WTC11 (cell line): Measurements from ENCODE around the gene OS9.

Source experiments
- CREB1 ChIP-seq: sonication (generic); formaldehyde crosslinking; IDR thresholded peaks from 2 replicates; pipeline ENCODE4 v1.8.0; 2023; ENCODE audit warnings: mild to moderate bottlenecking, missing genetic modification reagents
- CTCF ChIP-seq: fragments of 200-600 bp; IDR thresholded peaks from 2 replicates; pipeline ENCODE4 v1.8.0; 2022; ENCODE audit warnings: antibody characterized with exemption
- ETV6 ChIP-seq: sonication (generic); formaldehyde crosslinking; IDR thresholded peaks from 2 replicates; pipeline ENCODE4 v1.8.1; 2022; ENCODE audit warnings: mild to moderate bottlenecking, missing genetic modification reagents
- IRF1 ChIP-seq: sonication (generic); formaldehyde crosslinking; IDR thresholded peaks from 2 replicates; pipeline ENCODE4 v1.8.0; 2023; ENCODE audit warnings: missing genetic modification reagents
- JUN ChIP-seq: sonication (generic); formaldehyde crosslinking; IDR thresholded peaks from 2 replicates; pipeline ENCODE4 v1.8.0; 2023; ENCODE audit warnings: mild to moderate bottlenecking, missing genetic modification reagents
- KAT7 ChIP-seq: sonication (generic); formaldehyde crosslinking; IDR thresholded peaks from 2 replicates; pipeline ENCODE4 v1.8.1; 2023; ENCODE audit warnings: missing genetic modification reagents, mild to moderate bottlenecking, borderline replicate concordance
- MAX ChIP-seq: sonication (generic); formaldehyde crosslinking; IDR thresholded peaks from 2 replicates; pipeline ENCODE4 v1.8.0; 2022; ENCODE audit warnings: mild to moderate bottlenecking, missing genetic modification reagents
- MLX ChIP-seq: sonication (generic); formaldehyde crosslinking; IDR thresholded peaks from 2 replicates; pipeline ENCODE4 v1.8.1; 2023; ENCODE audit warnings: mild to moderate bottlenecking, missing genetic modification reagents, moderate library complexity
- USF1 ChIP-seq: sonication (generic); formaldehyde crosslinking; IDR thresholded peaks from 2 replicates; pipeline ENCODE4 v1.8.0; 2022; ENCODE audit warnings: mild to moderate bottlenecking, missing genetic modification reagents
- ZNF138 ChIP-seq: sonication (generic); formaldehyde crosslinking; conservative IDR thresholded peaks from 2 replicates; pipeline ENCODE4 v1.8.1; 2022; ENCODE audit warnings: mild to moderate bottlenecking, moderate library complexity, missing genetic modification reagents
- ZNF423 ChIP-seq: fragments of 250-450 bp; sonication (Bioruptor Pico); IDR thresholded peaks from 2 replicates; pipeline ENCODE4 v2.1.2; 2022; ENCODE audit warnings: mild to moderate bottlenecking, moderate library complexity

- TF ChIP-seq CTCF (no peak), ZNF138 (CRISPR knock-in tag) (no peak), MAX (no peak), KAT7 (CRISPR knock-in tag) (no peak), CREB1 (CRISPR knock-in tag) (no peak), IRF1 (no peak), USF1 (CRISPR knock-in tag) (no peak), ZNF423 (CRISPR knock-in tag) (no peak), ETV6 (CRISPR knock-in tag) (no peak), JUN (CRISPR knock-in tag) (no peak), MLX (CRISPR knock-in tag) (no peak)
Observed at GRCh38 chr12:57693317-57693658, 644 bp upstream of the OS9 start.
